NCI-H1417 treated with DMSO at 0.1 percent for 48 hours (cell line): ENCODE data around the gene GNA12.

ENCODE experiments used
- DNase-seq: peaks from one replicate; lab custom pipeline; 2025; lab: John Stamatoyannopoulos, UW

Gene GNA12, protein sequence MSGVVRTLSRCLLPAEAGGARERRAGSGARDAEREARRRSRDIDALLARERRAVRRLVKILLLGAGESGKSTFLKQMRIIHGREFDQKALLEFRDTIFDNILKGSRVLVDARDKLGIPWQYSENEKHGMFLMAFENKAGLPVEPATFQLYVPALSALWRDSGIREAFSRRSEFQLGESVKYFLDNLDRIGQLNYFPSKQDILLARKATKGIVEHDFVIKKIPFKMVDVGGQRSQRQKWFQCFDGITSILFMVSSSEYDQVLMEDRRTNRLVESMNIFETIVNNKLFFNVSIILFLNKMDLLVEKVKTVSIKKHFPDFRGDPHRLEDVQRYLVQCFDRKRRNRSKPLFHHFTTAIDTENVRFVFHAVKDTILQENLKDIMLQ

DNA sequence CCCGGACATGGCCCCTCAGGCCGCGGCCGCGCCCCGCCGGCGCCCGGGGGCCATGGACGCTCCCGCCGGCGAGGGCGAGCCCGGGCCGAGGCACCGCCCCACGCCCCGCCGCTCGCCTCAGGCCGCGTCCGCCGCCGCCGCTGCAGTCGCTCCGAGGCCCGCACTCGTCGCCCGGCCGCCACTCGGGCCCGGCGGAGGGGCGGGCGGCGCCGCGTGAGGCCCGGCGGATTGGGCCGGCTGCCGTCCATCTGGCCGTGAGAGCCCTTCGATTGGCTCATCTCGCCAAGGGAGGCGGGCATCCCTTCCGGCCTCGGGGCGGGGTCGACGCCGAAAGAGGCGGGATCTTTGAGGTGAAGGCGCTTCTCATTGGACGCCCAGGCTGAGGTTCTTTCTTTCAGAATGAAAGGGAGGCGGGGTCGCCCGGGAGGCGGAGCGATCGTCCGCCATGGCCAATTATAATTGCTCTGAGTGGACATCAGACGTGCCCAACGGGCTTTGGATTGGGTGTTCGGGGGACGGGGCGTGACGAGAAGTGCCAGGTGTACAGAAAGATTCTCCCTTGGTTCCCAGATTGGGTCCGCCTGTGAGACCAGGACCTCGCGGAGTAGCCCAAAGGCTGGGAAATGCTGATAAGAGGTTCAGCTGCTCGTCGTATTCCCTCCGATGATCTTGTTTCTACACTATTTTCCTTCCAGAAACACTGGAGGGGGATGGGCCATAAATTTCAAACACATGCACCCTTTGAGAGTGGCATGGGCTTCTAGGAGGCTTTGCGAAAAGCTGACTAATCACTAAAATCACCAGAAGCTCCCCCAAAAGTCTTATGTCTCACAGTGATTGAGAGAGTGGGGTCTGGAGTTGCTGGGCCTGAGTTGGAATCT is at the start of gene GNA12:
GNA12 (minus strand) TSS at position 156 of the 881 bp plus-strand sequence; CDS start at position 9, 147 bp downstream.
- DNase-seq: peak; percentile 88

DNA sequence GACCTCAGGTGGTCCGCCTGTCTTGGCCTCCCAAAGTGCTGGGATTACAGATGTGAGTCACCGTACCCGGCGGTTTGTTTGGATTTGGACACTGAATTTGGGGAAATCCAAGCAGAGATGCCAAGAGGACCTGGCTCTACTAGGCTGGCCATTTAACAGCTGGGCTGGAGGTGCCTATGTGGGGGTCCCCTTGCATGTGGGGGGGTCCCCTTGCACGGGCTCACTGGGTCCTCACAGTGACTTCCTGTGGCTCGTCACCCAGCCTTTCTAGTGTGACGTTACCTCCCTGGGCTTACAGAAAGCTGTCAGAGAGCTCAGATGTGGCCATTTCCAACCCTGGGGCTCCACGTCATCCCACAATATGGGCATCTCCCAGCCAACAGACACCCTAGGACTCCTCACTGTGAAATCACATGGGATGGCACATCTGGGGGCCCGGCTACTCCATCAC is 49.3 kb upstream of the GNA12 start:
- DNase-seq: no peak

DNA sequence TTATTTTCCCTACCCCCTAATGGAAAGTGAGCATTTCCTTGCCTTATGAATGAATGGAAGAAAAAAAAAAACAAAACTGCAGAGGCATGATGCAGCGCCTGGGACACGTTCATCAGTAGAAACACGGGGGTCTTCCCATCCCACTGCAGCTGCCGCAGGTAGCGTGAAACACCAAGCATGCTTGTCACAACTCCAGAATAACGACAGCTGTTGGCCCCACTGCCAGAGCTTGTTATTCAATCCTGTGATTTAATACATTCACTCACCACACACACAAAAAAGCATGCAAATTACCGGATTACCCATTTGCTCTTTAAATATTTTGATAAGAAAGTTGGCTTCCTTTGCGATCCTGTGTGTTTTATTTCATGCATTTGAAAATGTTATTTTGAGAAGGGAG is 48.4 kb upstream of the GNA12 start:
- no peak for DNase-seq

DNA sequence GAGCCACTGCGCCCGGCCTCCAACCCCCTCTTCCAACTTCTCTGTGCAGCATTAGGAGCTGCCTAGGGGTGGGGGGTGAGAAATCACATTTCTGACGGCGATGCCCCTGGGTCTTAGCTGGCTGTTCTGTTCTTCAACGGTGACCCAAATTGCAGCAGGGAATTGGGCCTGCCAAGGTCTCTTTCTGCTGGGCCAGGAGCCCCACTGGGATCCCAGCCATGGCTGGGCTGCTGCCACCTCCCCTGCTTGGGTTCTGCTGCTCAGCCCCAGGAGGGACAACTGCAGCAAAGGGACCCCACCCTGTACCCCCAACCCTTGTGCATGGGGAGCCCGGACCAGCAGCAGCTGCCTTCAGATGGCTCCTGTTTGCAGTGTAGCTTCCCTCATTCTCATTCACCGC is 43.7 kb upstream of the GNA12 start:
- DNase-seq: no peak

DNA sequence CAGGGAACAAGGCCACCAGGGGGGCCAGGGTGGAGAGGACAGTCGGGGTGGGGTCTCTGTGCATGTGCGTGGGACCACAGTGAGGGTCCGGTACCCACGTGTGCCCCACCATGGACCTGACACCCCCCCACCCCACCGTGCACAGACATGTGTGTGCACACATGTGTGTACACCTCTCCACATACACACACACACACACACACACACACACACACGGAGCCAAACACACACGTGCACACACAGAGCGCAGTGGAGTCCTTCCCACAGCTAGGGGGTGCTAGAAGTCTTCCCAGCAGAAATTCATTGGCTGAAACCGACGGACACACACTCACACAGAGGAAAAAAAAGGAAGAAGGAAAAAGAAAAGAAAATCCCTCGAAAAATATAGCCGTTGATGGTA is 42.8 kb upstream of the GNA12 start:
- no peak for DNase-seq

DNA sequence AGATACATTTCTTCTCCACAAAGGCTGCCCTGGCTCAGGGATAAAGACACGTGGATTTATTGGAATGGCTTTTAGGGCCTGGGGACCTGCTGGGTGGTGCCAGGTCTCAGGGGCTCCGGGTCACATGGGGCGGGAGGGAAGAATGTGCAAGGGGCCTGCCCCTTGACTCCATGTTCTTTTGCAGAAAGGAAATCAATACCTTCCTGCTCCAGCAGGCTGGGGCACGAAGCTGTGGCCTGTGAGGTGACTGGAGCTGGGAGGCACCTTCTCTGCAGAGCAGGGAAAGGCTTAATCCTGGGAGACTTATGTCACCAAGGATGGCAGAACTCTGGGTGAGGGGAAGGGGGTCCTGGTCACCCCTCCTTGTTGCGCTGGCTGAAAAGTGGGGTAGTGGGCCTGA is 42.3 kb upstream of the GNA12 start:
- no peak for DNase-seq

DNA sequence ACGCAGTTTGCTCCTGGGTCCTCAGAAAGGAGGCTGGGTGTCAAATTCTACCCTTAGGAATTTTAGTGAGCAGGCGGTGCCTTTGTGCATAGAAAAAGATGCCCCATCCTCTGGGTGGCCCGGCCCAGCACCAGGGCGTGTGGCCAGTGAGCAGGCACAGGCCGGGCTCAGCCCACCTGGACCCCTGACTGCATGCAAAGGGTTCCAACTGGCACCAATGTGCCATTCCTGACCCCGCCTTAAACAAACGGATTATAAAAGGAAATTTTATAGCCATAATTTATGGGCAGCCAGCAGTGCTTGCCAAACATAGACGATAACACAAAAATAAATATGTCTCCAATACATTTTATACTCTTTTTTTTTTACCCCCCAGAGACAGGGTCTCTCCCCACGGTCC is 40.1 kb upstream of the GNA12 start:
- DNase-seq: no peak

DNA sequence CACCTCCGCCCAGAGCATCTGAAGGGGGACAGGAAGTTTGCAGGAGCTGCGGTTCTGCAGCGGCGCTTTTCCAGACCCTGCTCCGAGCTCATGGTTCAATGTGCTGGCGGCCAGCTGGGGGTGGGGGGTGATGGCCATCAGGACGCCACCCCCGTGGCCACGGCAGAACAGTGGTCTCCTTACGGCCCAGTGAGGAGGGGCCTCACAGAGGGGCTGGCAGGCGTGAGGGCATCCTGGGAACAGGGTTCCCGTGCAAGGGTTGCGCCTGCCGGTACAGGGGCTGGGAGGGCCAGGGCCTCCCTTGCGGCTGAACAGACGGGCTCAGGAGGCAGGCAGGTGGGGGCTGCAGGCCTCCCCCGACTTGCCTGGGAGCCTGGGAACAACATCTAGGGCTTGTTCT is 39.0 kb upstream of the GNA12 start:
- DNase-seq: no peak

DNA sequence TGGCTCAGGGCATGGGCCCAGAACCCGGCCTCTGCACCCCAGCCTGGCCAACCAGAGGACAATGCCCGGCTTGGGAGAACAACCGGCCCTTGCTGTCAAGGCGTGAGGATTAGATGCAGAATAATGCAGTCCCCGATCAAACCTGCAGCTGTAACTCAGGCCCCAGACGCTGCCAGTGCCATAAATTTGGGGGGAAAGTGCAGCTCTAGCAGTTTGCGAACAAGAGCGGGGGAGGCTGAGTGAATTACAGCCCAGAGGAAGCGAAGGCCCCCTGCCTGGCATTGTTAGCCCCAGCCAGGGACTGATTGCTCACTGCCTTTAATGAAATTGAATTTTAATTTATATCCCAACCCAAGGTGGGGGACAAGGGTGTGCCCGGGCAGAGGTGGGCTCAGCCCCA is 38.0 kb upstream of the GNA12 start:
- no peak for DNase-seq

DNA sequence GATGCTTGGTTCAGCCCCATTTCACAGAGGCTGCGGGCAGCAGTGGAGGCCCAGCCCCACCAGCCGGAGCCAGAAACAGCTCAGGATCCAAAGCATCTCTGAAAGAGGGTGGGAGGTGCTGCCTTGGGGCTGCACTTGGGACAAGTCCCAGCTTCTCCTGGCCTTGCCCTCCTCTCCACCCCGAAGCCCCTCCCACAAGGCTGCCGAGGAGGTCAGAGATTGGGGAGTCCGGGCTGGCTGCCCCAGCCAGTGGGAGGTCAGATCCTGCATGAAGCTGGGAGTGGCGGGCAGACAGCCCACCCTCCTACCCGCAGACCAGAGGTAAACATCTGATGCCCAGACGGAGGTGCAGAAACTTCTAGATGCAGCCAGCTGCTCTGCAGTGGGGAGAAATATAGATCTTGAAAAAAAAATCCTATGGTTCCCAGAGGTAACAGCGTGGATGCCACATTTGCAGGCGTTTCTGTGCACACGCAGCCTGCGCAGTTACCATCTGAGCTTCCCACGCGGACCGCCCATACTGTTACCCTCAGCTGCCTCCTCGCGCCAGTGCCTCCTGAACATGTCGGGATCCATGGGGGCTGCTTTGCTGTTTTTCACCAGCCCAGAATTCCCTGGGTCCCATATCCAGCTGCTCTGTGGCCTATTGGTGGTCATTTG is 36.9 kb upstream of the GNA12 start:
- no peak for DNase-seq

DNA sequence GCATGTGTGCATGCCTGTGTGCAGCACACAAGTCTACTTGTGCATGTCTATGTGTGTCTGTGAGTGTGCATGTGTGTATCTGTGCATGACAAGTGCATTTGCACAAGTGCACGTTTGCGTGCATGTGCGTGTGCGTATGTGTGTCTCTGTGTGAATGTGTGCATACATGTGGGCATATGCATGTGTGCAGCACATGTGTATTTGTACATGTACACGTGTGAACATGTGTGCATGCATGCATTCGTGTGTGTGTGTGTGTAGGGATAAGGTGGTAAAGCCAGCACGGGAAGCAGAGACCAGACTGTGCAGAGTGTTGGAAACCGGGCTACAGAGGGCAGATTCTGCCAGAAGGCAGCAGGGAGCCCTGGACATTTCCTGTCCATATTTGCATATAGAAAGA is 35.9 kb upstream of the GNA12 start:
- no peak for DNase-seq

DNA sequence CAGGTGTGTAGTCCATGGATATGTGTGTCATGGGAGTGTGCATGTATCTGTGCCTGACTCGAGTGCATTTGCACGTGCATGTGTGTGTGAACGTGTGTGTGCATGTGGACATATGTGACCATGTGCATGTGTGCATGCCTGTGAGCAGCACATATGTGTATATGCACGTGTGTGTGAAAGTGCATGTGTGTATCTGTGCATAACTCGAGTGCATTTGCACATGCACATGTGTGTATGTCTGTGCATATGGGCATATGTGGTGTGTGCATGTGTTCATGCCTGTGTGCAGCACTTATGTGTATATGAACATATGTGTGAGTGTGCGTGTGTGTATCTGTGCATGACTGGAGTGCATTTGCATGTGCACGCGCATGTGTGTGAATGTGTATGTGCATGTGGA is 35.2 kb upstream of the GNA12 start:
- no peak for DNase-seq

DNA sequence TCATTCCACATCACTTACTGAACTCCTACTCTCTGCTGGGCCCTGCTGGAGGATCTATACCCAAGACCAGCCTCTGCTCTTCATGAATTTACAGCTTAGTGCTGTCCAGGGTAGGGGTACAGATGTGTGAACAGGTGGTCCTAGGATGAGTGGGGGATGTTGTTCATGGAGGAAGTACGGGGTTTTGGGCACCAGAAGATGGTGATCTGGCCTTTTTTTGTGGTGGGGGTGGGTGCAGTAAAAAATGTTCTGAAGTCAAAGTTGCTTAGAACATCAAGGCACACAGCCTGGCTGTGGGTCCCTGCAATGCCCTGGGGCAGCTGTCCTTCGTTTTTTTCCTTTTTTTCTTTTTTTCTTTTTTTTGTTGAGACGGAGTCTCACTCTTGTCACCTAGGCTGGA is 34.2 kb upstream of the GNA12 start:
- no peak for DNase-seq

DNA sequence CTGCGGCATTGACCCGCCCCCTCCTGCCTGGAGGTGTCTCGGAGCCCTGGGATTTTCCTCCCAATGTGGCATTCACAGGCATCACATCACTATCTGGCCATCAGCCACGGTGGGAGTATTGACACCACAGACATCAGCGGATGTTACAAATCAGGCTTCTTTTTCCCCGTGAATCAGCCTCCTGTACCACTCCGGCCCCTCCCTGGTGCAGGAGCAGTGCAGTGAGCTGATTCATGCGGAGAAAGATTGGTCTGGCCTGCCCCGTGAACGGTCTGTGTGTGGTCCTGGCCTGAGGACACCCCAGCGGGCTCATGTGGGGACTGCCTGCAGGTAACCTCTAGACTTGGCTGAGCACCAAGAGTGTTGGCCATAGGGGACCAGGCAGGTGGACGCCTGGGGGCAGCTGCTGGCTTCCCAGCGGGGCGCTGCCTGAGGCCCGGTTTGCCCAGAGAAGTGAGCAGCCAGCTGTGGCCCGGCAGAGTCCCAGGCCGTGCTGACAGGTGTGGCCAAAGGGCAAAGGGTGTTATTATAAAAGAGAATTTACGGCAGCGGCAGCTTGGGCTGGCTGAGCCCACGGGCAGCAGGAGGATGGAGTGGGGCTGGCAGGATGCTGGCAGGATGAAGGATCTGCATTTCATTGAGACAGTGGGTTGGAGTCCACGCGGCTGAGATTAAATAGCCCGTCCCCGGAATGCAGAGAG is 32.1 kb upstream of the GNA12 start:
- DNase-seq: peak; percentile 42

DNA sequence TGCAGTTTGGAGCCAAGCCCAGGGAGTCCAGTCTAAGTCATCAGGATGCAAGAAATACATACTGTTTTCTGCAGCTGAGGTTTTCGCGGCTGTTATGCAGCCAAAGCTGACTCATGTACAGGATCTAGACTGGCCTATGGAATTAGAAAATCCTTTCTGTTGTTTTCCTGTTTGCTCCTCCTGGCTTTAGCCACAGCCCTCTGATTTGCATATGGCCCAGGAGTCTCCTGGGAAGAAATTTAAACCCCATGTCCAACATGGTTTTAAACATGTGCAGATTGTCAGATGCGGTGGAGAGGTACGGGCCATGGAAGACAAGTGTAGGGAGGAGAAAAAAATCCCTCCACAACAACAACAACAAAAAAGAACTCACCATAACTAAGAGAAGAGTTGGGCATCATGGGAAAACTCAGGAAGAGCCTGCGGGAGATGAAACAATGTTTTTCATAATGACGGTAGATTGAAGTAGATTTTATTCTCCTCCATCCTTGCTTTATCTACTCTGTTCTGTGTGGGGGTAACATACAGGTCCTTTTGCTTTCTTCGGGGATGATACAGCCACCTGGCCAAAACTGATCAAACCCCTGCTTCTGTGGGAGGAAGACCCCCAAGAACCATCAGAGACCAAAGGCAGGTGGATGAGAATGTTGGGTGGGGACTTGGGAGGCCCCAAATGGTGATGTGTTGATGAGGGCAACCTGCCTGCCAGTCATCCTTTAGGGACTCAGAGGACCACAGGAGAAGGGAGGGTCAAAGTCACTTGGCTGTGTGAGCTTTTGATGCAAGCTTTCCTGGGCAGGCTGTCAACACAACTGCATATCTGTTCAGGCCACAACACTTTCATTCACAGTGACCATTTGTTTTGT is 29.8 kb upstream of the GNA12 start:
- DNase-seq: no peak

DNA sequence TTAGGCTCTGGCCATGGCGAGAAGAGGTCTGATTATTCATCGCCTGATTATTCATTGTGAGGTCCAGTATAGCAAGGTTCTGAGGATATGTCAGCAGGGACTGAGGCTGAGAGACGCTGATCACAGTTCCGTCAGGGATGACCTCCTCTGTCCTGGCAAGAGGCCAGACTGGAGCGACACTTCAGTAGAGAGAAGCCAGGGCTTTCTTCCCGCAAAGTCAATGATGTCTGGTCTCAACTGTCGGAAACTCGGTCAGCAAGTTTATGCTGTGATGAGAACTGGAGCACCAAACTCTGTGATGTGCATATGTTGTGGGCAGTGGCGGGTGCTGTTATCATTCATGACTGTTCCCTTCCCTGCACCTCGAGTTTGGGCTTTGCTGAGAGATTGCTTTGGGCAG is 29.0 kb upstream of the GNA12 start:
- no peak for DNase-seq

DNA sequence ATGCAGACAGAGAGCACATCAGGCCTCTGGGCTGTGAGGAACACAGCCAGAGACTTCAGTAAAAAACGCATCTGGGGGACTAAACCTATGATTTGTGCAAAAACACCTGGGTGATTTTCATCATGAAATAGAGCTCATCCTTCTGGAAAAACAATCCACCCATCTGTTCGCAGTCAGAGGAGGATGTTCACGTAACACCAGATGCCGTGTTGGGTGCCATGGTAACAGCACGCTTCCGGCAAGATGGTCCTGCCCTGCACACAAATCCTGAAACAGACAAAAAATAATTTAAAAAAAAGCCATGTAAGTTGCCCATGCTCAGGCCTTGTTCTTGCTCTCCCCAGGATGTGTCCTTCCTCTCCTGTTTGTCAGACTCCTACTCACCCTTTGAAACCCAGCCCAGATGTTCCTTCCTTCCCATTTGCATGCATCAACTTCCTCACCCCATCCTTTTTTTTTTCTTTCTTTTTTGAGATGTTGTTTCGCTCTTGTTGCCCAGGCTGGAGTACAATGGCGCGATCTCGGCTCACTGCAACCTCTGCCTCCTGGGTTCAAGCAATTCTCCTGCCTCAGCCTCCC is 28.3 kb upstream of the GNA12 start:
- no peak for DNase-seq

DNA sequence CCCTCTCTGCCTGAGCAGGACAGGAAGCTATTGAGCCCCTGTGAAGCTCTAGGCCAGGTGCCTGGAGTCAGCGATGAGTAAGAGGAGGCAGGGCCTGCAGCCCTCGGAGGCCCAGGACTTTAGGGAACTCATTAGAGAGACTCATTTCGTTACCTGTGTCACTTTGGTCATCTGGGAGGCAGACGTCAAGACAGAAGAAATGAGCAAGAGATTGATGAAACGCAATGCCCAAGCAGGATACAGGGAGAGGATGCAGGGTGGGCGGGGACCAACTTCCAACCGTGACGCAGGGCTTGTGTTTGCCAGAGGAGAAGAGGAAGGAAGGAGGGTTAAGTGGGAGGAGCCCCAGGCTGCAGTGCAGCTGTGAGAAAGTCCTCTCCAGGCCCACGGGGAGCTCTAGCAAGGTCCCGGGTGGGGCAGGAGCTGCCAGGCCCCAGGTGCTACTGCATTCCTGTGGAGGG is 26.4 kb upstream of the GNA12 start:
- DNase-seq: no peak

DNA sequence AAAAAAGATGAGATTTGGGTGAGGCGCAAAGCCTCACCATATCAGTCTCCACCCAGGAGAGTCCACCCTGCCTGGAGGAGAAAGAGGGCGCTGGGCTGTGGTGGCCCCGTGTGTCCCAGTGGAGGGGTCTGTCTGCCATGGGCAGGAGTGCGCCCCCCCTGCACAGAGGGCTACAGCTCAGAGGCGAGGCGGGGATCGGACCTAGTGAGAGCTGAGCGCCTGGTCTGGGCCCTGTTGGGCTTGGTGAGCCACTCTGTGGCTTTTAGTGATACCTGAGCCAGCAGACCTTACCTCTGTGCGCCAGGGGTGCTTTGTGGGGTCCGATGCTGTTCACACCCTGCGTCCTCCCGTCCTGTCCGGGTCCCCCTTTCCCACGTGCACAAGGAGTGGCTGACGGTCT is 25.9 kb upstream of the GNA12 start:
- no peak for DNase-seq

DNA sequence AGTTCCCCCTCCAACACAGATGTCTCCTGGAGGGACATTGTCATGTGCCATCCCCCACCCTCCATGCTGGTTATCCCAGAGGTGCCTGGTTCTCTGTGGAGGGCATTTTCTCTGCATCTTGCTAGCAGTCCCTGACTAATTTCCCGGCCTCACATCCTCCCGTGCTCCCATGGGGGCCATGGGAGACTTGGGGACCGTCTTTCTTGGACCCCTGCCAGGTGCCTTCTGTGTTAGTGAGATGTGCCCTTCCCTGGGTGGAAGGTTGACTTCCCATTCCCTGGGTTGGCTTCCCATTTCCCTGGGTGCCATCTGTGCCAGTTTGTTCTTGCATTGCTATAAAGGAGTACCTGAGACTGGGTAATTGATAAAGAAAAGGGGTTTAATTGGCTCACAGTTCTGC is 22.5 kb upstream of the GNA12 start:
- no peak for DNase-seq
